Chondrocyte (in vitro differentiated cells): ENCODE measurements around the gene SORD. TPM values are rescaled to one million over a fixed set of nuclear protein-coding genes. Genes with fewer than 3 reads are reported as not detected.
A peak's percentile ranks its signal among the peaks of the same experiment; 100 is the strongest.
"Not testable (repeated sequence)": the region's sequence is repeated elsewhere in the genome, so short reads cannot be mapped to it uniquely, and the experiment has no call there.

Experiments
- DNase-seq: peaks from one replicate; pipeline ENCODE4 v3.0.0; 2021; ENCODE audit warnings: mixed read lengths, low spot score
- H3K27ac Mint-ChIP-seq: one replicate; pipeline ENCODE4 v1.8.0; 2021; ENCODE audit warnings: mild to moderate bottlenecking, moderate library complexity, mixed read lengths; ENCODE audit not compliant: unreplicated experiment
- H3K27me3 Mint-ChIP-seq: 2 replicates; pipeline ENCODE4 v1.8.0; 2021; ENCODE audit warnings: low read depth, mixed read lengths
- H3K36me3 Mint-ChIP-seq: 2 replicates; pipeline ENCODE4 v1.8.0; 2021; ENCODE audit warnings: low read depth, mixed read lengths
- H3K4me1 Mint-ChIP-seq: 2 replicates; pipeline ENCODE4 v1.8.0; 2021; ENCODE audit warnings: low read depth, mild to moderate bottlenecking, mixed read lengths
- H3K4me3 Mint-ChIP-seq: one replicate; pipeline ENCODE4 v1.8.0; 2021; ENCODE audit warnings: mild to moderate bottlenecking, moderate library complexity, mixed read lengths; ENCODE audit not compliant: unreplicated experiment
- H3K9me3 Mint-ChIP-seq: 2 replicates; pipeline ENCODE4 v1.8.0; 2021; ENCODE audit warnings: low read depth, mixed read lengths
- total RNA-seq: library from RNA; stranded (reverse); gene quantifications from 3 replicates; pipeline ENCODE4 v1.2.1, GENCODE V29; 2021
- TF ChIP-seq, protein P1 (sequence below): fragments of 200-600 bp; sonication (generic); IDR thresholded peaks from 2 replicates; pipeline ENCODE4 v1.5.0; 2021; ENCODE audit warnings: antibody characterized with exemption, mild to moderate bottlenecking, moderate library complexity

Gene SORD
- total RNA-seq, 1 donor from 2014 or later, result 10.6 TPM

DNA sequence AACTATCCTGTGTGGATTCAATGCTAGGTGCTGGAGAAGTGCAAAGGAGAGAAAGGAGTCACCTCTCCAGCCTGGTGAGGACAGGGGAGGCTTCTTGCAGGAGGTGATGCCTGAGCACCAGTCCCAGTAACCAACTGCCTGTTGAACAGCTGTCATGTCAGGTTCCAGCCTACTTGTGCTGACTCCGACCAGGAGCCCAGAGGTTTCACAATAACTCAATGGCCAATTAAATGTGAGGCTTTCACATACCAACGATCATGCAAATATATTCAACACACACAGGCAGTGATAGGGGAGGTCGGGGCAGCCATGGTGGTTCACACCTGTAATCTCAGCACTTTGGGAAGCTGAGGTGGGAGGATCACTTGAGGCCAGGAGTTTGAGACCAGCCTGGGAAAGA is 7.7 kb downstream of the SORD start:
- no peak for DNase-seq
- H3K4me3 Mint-ChIP-seq, result no peak overlapping the region
- H3K9me3 Mint-ChIP-seq, result no peaks in the 10 kb centered on the region
- no peaks in the 10 kb centered on the region for H3K27me3 Mint-ChIP-seq
- no peak overlapping the region for H3K27ac Mint-ChIP-seq
- peaks cover 3% of the 10 kb centered on the region for H3K36me3 Mint-ChIP-seq
- no peaks in the 10 kb centered on the region for H3K4me1 Mint-ChIP-seq
- TF ChIP-seq, protein P1, sequence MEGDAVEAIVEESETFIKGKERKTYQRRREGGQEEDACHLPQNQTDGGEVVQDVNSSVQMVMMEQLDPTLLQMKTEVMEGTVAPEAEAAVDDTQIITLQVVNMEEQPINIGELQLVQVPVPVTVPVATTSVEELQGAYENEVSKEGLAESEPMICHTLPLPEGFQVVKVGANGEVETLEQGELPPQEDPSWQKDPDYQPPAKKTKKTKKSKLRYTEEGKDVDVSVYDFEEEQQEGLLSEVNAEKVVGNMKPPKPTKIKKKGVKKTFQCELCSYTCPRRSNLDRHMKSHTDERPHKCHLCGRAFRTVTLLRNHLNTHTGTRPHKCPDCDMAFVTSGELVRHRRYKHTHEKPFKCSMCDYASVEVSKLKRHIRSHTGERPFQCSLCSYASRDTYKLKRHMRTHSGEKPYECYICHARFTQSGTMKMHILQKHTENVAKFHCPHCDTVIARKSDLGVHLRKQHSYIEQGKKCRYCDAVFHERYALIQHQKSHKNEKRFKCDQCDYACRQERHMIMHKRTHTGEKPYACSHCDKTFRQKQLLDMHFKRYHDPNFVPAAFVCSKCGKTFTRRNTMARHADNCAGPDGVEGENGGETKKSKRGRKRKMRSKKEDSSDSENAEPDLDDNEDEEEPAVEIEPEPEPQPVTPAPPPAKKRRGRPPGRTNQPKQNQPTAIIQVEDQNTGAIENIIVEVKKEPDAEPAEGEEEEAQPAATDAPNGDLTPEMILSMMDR, result no peak

DNA sequence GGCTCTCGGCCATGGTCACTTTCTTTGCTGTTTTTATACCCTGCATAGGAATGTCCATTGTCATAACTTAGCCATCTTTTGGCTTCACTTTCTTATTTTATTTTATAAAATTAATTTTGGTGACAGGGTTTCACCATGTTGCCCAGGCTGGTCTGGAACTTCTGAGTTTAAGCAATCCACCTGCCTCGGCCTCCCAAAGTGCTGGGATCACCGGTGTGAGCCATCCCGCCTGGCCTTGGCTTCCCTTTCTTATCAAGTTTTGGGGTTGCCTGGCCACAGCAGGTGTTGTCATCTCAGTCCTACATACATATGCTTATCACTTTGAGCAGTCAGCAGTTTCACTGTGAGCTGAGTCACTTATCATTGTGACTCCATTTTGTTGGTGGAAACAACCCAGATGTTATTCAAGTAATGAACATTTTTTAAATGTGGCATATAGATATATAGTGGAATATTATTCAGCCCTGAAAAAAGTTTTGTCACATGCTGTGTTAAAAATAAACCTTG is 8.6 kb downstream of the SORD start:
- not testable (repeated sequence) for H3K9me3 Mint-ChIP-seq, H3K36me3 Mint-ChIP-seq, DNase-seq, H3K4me1 Mint-ChIP-seq, H3K27me3 Mint-ChIP-seq, H3K4me3 Mint-ChIP-seq, H3K27ac Mint-ChIP-seq

DNA sequence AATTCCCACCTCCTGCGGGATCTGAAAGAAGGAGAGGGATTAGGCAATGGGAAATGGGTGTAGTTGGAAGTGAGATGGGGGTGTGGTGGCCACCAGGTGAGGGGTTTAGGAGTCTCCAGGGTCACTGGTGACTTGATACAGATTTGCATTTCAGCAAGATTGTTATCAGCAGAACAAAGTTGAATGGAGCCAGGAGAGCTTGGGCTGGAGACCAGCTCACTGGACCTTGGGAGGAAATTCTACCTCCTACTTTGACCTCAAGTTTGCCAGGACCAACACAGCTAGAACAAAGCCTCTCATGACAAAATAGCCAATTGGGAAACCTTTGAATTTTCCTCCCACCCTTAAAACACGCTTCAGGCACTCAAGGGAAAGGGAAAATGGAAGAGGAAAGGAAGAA is 9.5 kb downstream of the SORD start:
- H3K4me1 Mint-ChIP-seq, DNase-seq, H3K27ac Mint-ChIP-seq, H3K36me3 Mint-ChIP-seq, H3K9me3 Mint-ChIP-seq, H3K4me3 Mint-ChIP-seq, H3K27me3 Mint-ChIP-seq: not testable (repeated sequence)

DNA sequence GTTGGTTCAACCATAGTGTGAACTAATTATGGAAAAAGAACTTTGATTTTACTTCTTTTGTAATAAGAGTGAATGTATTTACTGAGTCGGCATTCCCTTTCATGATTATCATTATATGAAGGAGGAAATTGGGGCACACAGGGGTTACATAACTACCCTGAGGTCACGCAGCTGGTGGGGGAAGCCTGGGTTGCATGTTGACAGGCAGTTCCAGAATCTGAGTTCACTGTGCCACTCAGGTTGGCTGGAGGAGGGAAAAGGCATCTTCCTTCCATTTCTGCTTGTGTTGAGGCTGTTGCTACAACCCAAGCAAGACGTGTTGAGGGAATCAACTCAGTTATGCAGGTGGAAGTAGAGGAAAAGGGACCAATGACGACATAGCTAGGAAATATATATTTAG is 11.1 kb downstream of the SORD start:
- DNase-seq, H3K27me3 Mint-ChIP-seq, H3K4me1 Mint-ChIP-seq, H3K9me3 Mint-ChIP-seq, H3K4me3 Mint-ChIP-seq, H3K36me3 Mint-ChIP-seq, H3K27ac Mint-ChIP-seq: not testable (repeated sequence)

DNA sequence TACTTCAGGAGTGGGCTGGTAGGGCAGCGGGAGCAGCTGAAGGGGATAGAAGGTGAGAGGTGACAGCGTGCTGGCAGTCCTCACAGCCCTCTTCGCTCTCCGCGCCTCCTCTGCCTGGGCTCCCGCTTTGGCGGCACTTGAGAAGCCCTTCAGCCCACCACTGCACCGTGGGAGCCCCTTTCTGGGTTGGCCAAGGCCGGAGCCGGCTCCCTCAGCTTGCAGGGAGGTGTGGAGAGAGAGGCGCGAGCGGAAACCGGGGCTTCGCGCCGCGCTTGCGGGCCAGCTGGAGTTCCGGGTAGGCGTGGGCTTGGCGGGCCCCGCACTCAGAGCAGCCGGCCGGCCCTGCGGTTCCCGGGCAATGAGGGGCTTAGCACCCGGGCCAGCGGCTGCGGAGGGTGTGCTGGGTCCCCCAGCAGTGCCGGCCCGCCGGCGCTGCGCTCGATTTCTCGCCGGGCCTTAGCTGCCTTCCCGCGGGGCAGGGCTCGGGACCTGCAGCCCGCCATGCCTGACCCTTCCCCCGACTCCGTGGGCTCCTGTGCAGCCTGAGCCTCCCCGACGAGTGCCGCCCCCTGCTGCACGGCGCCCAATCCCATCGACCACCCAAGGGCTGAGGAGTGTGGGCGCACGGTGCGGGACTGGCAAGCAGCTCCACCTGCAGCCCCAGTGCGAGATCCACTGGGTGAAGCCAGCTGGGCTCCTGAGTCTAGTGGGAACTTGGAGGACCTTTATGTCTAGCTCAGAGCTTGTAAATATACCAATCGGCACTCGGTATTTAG is 11.8 kb downstream of the SORD start:
- not testable (repeated sequence) for H3K9me3 Mint-ChIP-seq, H3K27ac Mint-ChIP-seq, H3K4me1 Mint-ChIP-seq, DNase-seq, H3K27me3 Mint-ChIP-seq, H3K4me3 Mint-ChIP-seq, H3K36me3 Mint-ChIP-seq

DNA sequence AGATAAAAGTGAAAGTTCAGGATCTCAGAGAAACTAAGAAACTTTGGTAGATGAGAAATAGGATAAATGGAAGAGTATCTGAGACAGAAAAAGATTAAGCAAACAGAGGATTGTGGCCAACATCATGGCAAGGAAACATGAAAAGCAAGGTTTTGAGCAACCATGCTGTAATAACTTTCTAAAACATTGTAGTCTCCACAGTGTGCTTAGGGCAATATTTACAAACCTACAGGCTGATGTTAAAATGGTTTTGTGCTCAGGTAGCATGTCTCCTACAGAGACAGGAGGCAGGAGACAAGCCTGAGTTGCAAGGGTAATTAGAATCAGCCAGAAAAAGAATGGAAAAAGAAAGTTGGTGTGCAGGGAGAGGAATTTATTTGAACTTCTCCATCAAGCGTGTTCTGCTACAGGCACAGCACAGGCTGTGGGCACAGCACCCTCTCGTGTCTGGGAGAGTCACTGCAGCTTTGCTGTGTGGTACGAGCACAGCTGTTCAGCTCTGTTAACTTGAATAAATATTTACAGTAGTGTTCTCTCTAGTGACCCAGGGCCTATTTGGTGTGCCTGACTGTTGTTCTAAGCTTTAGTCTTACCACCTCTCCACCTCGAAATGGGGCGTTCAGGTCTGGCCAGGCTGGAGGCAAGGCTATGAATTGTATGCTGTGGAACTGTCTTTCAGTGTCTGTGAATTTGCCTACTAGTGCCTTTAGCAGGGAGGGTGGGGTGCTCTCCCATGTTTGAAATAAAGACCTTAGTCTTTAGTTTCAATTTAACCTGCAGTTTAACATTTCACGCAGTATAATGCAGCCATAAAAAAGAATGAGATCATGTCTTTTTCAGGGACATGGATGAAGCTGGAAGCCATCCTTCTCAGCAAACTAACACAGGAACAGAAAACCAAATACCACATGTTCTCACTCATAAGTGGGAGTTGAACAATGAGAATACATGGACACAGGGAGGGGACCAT is 14.1 kb downstream of the SORD start:
- TF ChIP-seq, protein P1, result peak; percentile 84
- not testable (repeated sequence) for H3K4me3 Mint-ChIP-seq, H3K36me3 Mint-ChIP-seq, H3K27ac Mint-ChIP-seq, H3K9me3 Mint-ChIP-seq, H3K4me1 Mint-ChIP-seq, DNase-seq, H3K27me3 Mint-ChIP-seq

DNA sequence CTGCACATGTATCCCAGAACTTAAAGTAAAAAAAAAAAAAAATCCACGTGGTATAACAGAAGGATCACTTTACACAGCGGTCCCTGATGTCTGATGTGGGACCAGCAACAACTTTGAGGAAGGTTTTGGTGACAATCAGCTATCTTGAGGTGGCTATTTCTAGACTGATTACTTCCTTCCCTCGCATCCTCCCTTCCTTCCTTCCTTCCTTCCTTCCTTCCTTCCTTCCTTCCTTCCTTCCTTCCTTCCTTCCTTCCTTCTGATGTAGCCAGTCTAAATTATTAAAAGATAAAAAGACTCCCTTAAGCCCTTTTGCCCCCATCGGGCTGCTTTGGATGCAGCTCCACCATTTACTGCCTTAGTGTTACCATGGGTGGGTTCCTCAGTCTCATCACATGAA is 14.9 kb downstream of the SORD start:
- DNase-seq, result no peak
- Mint-ChIP-seq H3K9me3 (no peaks in the 10 kb centered on the region), H3K36me3 (no peaks in the 10 kb centered on the region), H3K4me1 (peaks cover 9% of the 10 kb centered on the region), H3K27ac (no peak overlapping the region), H3K27me3 (no peaks in the 10 kb centered on the region), H3K4me3 (no peak overlapping the region)
- TF ChIP-seq, protein P1, result no peak

DNA sequence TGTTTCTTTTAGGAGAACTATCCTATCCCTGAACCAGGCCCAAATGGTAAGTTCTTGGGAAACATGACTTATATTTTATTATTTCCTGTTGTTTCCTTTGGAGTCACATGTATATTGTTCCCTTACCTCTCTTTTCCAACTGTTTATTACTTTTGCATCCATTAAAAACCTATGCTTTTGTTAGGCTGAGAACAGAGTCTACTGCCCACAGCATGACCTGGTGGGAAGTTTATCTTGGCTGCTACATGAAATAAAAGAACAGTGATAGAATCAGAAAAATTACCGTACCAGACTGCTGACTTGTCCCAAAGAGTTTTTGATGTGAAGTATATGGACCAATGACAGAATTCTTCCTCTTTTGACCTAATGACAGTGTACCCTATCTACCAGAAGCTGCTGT is 17.4 kb downstream of the SORD start:
- H3K4me3 Mint-ChIP-seq, DNase-seq, H3K4me1 Mint-ChIP-seq, H3K27ac Mint-ChIP-seq, H3K36me3 Mint-ChIP-seq, H3K9me3 Mint-ChIP-seq, H3K27me3 Mint-ChIP-seq: not testable (repeated sequence)

DNA sequence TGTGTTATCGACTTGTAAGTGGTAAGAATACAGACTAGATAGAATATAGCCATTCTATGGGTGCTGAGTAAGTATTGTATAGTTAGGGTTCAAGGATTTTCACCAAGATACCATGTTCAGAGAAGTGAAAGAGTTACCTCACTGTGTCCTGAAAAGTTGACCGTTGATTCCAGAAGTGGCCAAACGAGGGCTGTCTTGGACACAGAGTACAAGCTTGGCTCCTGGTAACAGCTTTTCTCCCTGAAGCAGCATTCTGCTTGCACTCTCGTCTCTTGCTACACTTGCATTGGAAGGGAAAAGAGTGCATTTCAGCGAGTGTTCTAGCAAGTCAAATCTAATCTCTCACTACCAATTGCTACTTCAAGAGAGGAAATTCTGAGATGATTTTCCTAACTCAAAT is 18.5 kb downstream of the SORD start:
- H3K4me1 Mint-ChIP-seq, H3K9me3 Mint-ChIP-seq, H3K27ac Mint-ChIP-seq, H3K36me3 Mint-ChIP-seq, DNase-seq, H3K27me3 Mint-ChIP-seq, H3K4me3 Mint-ChIP-seq: not testable (repeated sequence)
